K562 (cell line): ENCODE measurements around the gene PRKD2. TPM values are rescaled to one million over a fixed set of nuclear protein-coding genes. Genes with fewer than 3 reads are reported as not detected.
A peak's percentile ranks its signal among the peaks of the same experiment; 100 is the strongest.

ENCODE experiments used
- ATF1 ChIP-seq, 2 experiments: fragments of 450-650 bp in 1 of 2; IDR thresholded peaks; 2 replicates each; pipeline ENCODE4 v1.6.1; 2016; ENCODE audit warnings: missing compliant biosample characterization in 1 of 2, missing genetic modification characterization in 1 of 2
- DACH1 ChIP-seq: fragments of 450-650 bp; IDR thresholded peaks from 2 replicates; pipeline ENCODE4 v1.6.1; 2018; ENCODE audit not compliant: partially characterized antibody
- E2F1 ChIP-seq: sonication (generic); formaldehyde crosslinking; IDR thresholded peaks from 2 replicates; pipeline ENCODE4 v1.8.1; 2023; ENCODE audit warnings: mild to moderate bottlenecking, missing genetic modification reagents, moderate library complexity
- ELF4 ChIP-seq: fragments of 450-650 bp; formaldehyde crosslinking; IDR thresholded peaks from 2 replicates; pipeline ENCODE4 v1.4.0; 2022; ENCODE audit warnings: missing genetic modification characterization
- ERF ChIP-seq: fragments of 450-650 bp; formaldehyde crosslinking; IDR thresholded peaks from 2 replicates; pipeline ENCODE4 v1.4.0; 2020; ENCODE audit warnings: mild to moderate bottlenecking, mixed read lengths
- HMBOX1 ChIP-seq: sonication (generic); IDR thresholded peaks from 2 replicates; pipeline ENCODE4 v1.6.1; 2016
- JUND ChIP-seq, 2 experiments: IDR thresholded peaks; 2 replicates in 1 of 2; 3 replicates in 1 of 2; pipeline ENCODE4 v1.6.1; 2011; ENCODE audit warnings: borderline replicate concordance in 2 of 2, low read depth in 2 of 2, low read length in 2 of 2, improper control_type of control experiment in 1 of 2, missing biosample characterization in 1 of 2, missing genetic modification characterization in 1 of 2, missing genetic modification reagents in 1 of 2
- MTA1 ChIP-seq: fragments of 450-650 bp; IDR thresholded peaks from 2 replicates; pipeline ENCODE4 v1.6.1; 2017; ENCODE audit warnings: borderline replicate concordance
- NCOR1 ChIP-seq: fragments of 450-650 bp; IDR thresholded peaks from 2 replicates; pipeline ENCODE4 v1.6.1; 2016; ENCODE audit warnings: mild to moderate bottlenecking, moderate library complexity
- NONO ChIP-seq, 2 experiments: fragments of 200-400 bp in 1 of 2; fragments of 450-650 bp in 1 of 2; formaldehyde crosslinking in 1 of 2; IDR thresholded peaks; 2 replicates each; pipeline ENCODE4 v1.6.1; 2017; ENCODE audit warnings: low read depth in 2 of 2, mild to moderate bottlenecking in 2 of 2, moderate library complexity in 2 of 2, low read length in 1 of 2
- SMARCA4 ChIP-seq: fragments of 450-650 bp; IDR thresholded peaks from 2 replicates; pipeline ENCODE4 v1.6.1; 2016
- TRIM24 ChIP-seq, 2 experiments: fragments of 450-650 bp; IDR thresholded peaks; 2 replicates each; pipeline ENCODE4 v1.6.1; 2016
- ZFX ChIP-seq: sonication (generic); formaldehyde crosslinking; IDR thresholded peaks from 2 replicates; pipeline ENCODE4 v1.8.0; 2022; ENCODE audit warnings: mild to moderate bottlenecking, missing genetic modification reagents, moderate library complexity
- ZNF589 ChIP-seq: fragments of 200-800 bp; sonication (Bioruptor generic); IDR thresholded peaks from 2 replicates; pipeline ENCODE4 v1.6.1; 2016; ENCODE audit warnings: low read depth, missing genetic modification characterization, missing compliant biosample characterization
- ZSCAN29 ChIP-seq: fragments of 450-650 bp; IDR thresholded peaks from 2 replicates; pipeline ENCODE4 v1.6.1; 2017
- polyA plus RNA-seq, 8 experiments: library from polyadenylated mRNA; depleted of rRNA in 4 of 8; stranded (reverse) in 5 of 8; unstranded in 3 of 8; fragments of >200 nt; fragmentation: Nextera tagmentation in 2 of 8; fragmentation: Illumina TruSeq in 1 of 8; extraction: Ambion mirVana in 2 of 8; extraction: Trizol in 1 of 8; gene quantifications; 2 replicates each; pipeline versions ENCODE4 v1.2.1 to v1.2.3, GENCODE V29; 2011 to 2014; ENCODE audit warnings: inconsistent platforms in 1 of 8, missing spikeins in 1 of 8
- total RNA-seq, 7 experiments: library from RNA; depleted of rRNA in 6 of 7; stranded (reverse); fragments of >200 nt in 6 of 7; fragmentation: Illumina TruSeq in 2 of 7; extraction: Trizol in 2 of 7; gene quantifications; 2 replicates each; pipeline versions ENCODE4 v1.2.1 to v1.2.3, GENCODE V29; 2011 to 2021; ENCODE audit warnings: low replicate concordance in 1 of 7
- TF ChIP-seq, protein P1 (sequence below): fragments of 450-650 bp; formaldehyde crosslinking; conservative IDR thresholded peaks from 2 replicates; pipeline ENCODE4 v1.4.0; 2022; ENCODE audit warnings: mild to moderate bottlenecking, missing genetic modification characterization
- TF ChIP-seq, protein P2 (sequence below), 2 experiments: fragments of 250-450 bp in 1 of 2; fragments of 450-650 bp in 1 of 2; sonication (Bioruptor Pico) in 1 of 2; IDR thresholded peaks; 2 replicates each; pipeline versions ENCODE4 v1.6.1 to v1.8.0; 2016 to 2021; ENCODE audit warnings: mild to moderate bottlenecking in 2 of 2, moderate library complexity in 2 of 2, missing compliant biosample characterization in 1 of 2, missing genetic modification characterization in 1 of 2
- TF ChIP-seq, protein P3 (sequence below): sonication (generic); formaldehyde crosslinking; IDR thresholded peaks from 2 replicates; pipeline ENCODE4 v1.8.0; 2022; ENCODE audit warnings: missing genetic modification reagents, mild to moderate bottlenecking, moderate library complexity, borderline replicate concordance

The PRKD2 gene
- total and polyA plus RNA-seq, 9 of the 15 experiments (the other 6 are each of a cell fraction or from before 2014, with no cell fraction given) = 1.8 to 60.0 (median 15.0) TPM

DNA sequence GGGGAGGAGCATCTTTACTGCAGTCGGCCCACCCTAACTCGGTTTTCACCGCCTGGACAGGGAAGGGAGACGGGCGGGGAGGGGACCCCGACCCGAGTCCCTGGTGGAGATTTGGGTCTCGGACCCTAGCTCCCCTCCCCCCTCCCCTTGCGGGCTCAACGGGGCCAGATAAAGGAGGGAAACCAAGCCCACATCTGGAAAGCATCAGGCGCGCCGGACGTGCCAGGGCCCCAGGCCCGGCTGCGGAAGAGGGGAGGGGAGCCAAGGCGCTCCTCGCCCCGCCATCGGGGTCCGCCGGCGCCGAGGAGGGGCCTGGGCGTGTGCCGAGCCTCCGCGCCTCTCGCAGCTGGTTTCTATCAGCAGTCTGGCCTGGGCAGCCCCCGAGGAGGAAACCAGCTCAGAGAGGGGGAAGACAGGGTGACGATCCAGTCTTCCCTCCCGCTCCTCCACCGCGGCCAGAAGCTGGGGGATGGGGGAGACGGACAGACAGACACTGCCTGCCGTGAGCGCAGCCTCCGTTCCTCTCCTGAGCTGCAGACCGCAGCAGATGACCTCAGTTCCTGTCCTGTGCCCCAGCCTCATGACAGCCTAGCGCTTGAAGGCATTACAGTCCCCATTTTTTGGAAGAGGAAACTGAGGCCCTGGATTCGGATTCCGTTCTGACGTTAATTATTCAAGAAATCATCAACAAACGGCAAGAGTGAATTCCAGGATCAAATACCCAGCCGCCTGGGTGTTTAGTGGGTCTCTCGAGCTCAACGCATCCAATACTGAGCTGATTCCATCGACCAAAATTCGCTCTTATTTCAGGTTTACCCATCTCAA is 77.3 kb downstream of the PRKD2 start (continued):
- TF ChIP-seq ZNF589 (CRISPR knock-in tag) (0 out of 2 replicates have a peak, but pooled peaks have one; percentile 45), ZFX (CRISPR knock-in tag) (peak; percentile 72), SMARCA4 (0 out of 2 replicates have a peak, but pooled peaks have one; percentile 39), NCOR1 (no peak), ZSCAN29 (no peak), NONO (IDR thresholded peaks at IDR 0.05; ENCODE audit: low read depth in 2 of 2, low read length in 1 of 2) (peak in 1 of 2 experiments; percentile 9; a peak in 1 of 4 replicates), ATF1 (CRISPR knock-in tag; IDR thresholded peaks at IDR 0.05) (no peak), ATF1 (tag; IDR thresholded peaks at IDR 0.05) (0 out of 2 replicates have a peak, but pooled peaks have one; percentile 30), HMBOX1 (no peak), DACH1 (peak; percentile 30), ELF4 (CRISPR knock-in tag) (no peak), JUND (IDR thresholded peaks at IDR 0.05; ENCODE audit: borderline replicate concordance, low read depth, low read length) (peak; percentile 71), JUND (tag; IDR thresholded peaks at IDR 0.05; ENCODE audit: borderline replicate concordance, low read depth, low read length) (peak; percentile 47; the same call in 2 of the 3 replicates), TRIM24 (IDR thresholded peaks at IDR 0.05) (0 out of 4 replicates have a peak, but pooled peaks of 1 of the 2 experiments have one; percentile 13), E2F1 (no peak), ERF (0 out of 2 replicates have a peak, but pooled peaks have one; percentile 11), MTA1 (peak; percentile 32; the same call in 1 of the 2 replicates)
- TF ChIP-seq, protein P1, sequence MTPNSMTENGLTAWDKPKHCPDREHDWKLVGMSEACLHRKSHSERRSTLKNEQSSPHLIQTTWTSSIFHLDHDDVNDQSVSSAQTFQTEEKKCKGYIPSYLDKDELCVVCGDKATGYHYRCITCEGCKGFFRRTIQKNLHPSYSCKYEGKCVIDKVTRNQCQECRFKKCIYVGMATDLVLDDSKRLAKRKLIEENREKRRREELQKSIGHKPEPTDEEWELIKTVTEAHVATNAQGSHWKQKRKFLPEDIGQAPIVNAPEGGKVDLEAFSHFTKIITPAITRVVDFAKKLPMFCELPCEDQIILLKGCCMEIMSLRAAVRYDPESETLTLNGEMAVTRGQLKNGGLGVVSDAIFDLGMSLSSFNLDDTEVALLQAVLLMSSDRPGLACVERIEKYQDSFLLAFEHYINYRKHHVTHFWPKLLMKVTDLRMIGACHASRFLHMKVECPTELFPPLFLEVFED = no peak
- TF ChIP-seq, protein P2, sequence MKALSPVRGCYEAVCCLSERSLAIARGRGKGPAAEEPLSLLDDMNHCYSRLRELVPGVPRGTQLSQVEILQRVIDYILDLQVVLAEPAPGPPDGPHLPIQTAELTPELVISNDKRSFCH (CRISPR knock-in tag; IDR thresholded peaks at IDR 0.05) = no peak
- TF ChIP-seq, protein P2 (tag; IDR thresholded peaks at IDR 0.05) = no peak
- TF ChIP-seq, protein P3, sequence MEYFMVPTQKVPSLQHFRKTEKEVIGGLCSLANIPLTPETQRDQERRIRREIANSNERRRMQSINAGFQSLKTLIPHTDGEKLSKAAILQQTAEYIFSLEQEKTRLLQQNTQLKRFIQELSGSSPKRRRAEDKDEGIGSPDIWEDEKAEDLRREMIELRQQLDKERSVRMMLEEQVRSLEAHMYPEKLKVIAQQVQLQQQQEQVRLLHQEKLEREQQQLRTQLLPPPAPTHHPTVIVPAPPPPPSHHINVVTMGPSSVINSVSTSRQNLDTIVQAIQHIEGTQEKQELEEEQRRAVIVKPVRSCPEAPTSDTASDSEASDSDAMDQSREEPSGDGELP = peak; percentile 54; the same call in 1 of the 2 replicates
